Purkinje cell (primary cell): Measurements from ENCODE around the gene USP36. TPM values are rescaled to one million over a fixed set of nuclear protein-coding genes. Genes with fewer than 3 reads are reported as not detected.

Experiments
- polyA plus RNA-seq: library from polyadenylated mRNA; unstranded; fragments of >200 nt; fragmentation: Nextera tagmentation; gene quantifications from 2 replicates; pipeline ENCODE4 v1.2.1, GENCODE V29; 2014

USP36 gene
- polyA plus RNA-seq, result 9.6 and 10.5 TPM in 2 replicates

DNA sequence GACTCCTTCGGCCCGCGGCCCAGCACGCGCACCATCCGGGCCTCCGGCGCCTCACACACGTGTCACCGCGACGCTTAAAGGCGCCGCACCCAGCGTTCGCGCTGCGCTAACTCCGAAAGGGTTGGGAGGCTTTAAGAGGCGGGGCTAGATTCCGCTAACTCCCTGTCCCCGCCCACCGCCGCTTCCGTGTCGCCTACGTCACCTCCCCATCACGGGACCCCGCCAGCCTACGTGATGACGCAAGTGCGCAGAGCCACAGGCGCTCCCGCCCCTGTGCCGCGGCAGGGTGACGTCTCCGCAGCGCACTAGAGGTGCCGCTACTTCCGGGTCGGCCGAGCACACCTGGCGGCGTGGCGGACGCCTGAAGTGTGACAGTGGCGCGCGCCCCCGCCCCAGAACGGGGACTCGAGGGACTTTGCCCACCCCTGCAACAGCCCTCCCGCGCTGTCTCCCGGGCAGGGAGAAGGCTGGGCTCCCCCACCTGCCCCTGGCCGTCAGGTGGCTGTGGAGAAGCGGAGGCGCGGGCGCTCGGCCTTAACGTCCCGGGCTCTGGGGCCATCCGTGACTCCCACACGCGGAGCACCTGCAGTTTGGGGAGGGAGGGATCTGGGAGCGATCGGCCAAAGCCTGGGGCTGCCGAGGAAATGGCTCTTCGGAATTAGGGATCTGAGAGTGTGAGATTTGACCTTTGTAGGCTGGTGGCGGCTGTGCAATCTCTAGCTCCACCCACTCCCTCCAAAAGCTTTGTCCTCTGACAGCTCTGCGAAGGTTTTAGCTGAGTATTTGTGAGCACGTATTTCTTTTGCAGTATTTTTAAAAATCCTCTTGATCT is at the start of gene USP36:
Gene USP36 (minus strand): TSS at position 35 of the 832 bp plus-strand sequence. CDS start 4,451 bp downstream, outside the sequence.

DNA sequence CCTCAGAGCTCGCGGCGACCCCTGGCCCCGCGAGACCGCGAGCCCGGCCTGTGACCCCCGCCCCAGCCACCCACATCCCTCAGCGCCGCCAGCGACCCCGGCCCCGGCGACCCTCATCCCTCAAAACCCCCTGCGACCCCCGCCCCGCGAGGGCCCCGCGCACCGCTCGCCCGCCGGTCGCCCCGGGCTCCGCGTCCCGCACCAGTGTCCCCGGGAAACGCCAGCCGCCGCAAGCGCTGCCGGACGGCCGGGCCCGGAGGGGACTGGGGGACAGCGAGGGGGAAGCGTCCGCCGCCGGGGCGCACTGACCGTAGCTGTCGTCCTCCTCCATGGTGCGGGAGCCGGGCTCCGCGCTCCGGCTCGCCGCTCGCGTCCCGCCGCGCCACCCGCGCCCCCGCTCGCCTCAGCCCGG is 58.7 kb downstream of the USP36 start, which contains the start of gene CYTH1:
Gene CYTH1 (minus strand): TSS at position 381 of the 412 bp plus-strand sequence. CDS start 50 bp downstream, at position 331.

Other genes with a start within 250 kb of the USP36 start
- gene CYTH1, start 58.5 kb downstream of the USP36 start, polyA plus RNA-seq, result 4.4 and 7.8 TPM in 2 replicates
- gene CEP295NL, start 62.4 kb upstream of the USP36 start, polyA plus RNA-seq, result not detected in 2 replicates
- gene TIMP2, start 84.6 kb upstream of the USP36 start, polyA plus RNA-seq, result 8.4 and 15.3 TPM in 2 replicates
- gene LGALS3BP, start 139.1 kb upstream of the USP36 start, polyA plus RNA-seq, result 27.1 and 29.0 TPM in 2 replicates
- gene CANT1, start 168.9 kb upstream of the USP36 start, polyA plus RNA-seq, result 5.1 and 9.3 TPM in 2 replicates
- gene C1QTNF1, start 183.4 kb upstream of the USP36 start, polyA plus RNA-seq, result 0.15 TPM in 1 of 2 replicates, not detected in the other
- 0.27 and 0.35 TPM in 2 replicates for gene ENGASE, start 234.0 kb upstream of the USP36 start, polyA plus RNA-seq